Amniotic stem cell (primary cell): ENCODE measurements around the gene KRTAP10-10.
"Not testable (repeated sequence)": the region's sequence is repeated elsewhere in the genome, so short reads cannot be mapped to it uniquely, and the experiment has no call there.

ENCODE experiments used
- DNase-seq: peaks from one replicate; lab custom pipeline; 2025; lab: John Stamatoyannopoulos, UW

Gene KRTAP10-10

GRCh38 chr21:44626673-44627143, 10.4 kb upstream of the KRTAP10-10 start, which contains the start of gene KRTAP10-9:
KRTAP10-9 (plus strand) TSS chr21:44627093; CDS start chr21:44627172, 79 bp downstream.
- DNase-seq, result no peak

GRCh38 chr21:44627181-44627822, 9.9 kb upstream of the KRTAP10-10 start:
- DNase-seq, result not testable (repeated sequence)

- not testable (repeated sequence) for DNase-seq
These were observed 9.3 kb upstream of the KRTAP10-10 start for GRCh38 chr21:44627831-44628233.

- DNase-seq, result no peak
These were observed 8.3 kb upstream of the KRTAP10-10 start for GRCh38 chr21:44628707-44629391.

GRCh38 chr21:44630440-44630839, 6.7 kb upstream of the KRTAP10-10 start:
- no peak for DNase-seq

DNA sequence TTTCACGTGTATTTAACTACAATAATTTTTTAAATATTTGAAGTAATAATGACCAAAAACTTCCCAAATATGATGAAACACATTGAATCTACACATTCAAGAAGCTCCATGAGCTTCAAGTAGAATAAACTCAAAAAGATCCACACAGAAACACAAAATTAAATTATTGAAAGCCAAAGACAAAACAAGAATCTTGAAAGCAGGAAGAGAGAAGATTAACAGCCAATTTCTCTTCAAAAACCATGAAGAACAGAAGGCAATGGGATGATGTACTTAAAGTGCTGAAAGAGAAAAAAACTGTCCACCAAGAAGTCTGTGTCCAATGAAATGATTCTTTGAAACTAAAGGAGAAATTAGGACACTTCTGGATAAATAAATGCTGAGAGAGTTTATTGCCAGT, 5.1 kb upstream of the KRTAP10-10 start:
- no peak for DNase-seq

GRCh38 chr21:44636209-44637017, 743 bp upstream of the KRTAP10-10 start:
- DNase-seq, result no peak

GRCh38 chr21:44637851-44638348, 744 bp downstream of the KRTAP10-10 start:
- DNase-seq, result not testable (repeated sequence)

DNA sequence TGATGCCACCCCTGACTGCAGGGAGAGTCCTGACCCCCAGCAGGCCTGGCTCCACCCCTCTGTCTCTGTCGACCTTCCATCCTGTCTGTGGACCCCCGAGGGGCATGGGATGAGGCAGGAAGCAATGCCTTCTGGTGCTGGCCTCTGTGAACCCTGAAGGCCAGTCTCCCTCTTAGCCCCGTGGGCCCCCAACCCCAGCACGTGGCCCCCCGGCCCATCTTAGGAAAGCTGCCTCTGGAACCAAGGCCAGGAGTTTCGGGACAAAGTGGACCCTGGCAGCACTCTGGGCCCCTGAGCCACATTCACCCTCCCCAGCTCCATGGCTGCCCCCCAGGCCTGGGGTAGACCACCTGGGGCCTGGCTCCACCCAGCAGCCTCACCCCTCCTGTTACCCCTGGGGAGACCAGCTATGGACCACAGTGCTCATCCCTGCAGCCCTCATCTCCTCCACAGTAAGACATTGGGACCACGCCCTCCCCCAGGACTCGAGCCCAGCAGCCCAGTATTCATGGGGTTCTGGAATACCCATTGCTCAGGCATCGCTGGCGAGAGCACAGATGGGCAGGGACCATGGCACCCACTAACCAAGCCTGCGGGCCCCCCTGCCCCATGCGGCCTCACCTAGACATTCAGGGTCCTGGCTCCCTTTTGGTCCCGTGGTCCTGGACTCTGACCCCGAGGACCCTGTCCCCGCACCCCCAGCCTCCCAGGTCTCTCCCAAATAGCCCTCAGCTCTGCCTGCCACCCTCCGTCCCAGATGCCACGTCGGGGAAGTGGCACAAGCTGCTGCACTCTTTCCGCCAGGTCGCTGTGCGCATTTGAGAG, 1.6 kb downstream of the KRTAP10-10 start:
- not testable (repeated sequence) for DNase-seq

DNA sequence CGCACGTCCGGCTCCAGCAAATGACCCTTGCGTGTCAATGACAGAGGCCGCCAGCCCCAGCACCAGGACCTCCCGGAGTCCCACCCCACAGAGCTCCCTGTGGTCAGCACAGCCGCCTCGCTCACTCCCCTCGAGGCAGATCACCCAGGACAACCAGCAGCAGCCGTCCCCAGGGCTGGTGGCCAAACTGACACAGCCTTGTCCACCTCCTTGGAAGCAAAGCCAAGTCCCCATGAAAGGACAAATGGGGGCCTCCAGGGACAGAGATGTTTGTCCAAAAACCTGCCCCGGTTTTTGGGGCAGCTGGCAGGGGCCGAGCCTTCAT, 2.1 kb downstream of the KRTAP10-10 start:
- DNase-seq, result no peak

DNA sequence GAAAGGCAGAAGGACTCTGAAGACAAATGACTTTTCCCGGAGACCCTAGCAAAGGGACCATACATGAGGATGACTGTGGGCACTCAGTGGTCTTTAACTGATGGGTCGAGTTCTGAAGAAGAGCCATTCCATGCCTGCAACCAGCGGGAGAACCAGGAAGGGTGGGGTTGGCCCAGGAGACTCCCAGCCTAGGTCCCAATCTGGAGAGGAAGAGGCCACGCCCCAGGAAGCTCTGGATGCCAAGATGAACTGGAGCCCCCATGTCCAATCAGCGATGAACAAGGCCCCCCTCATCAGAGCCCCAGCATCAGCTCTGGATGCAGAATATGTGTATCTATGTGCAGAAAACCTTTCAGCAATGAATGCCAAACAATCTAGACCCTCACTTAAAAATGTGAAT, 3.6 kb downstream of the KRTAP10-10 start:
- no peak for DNase-seq

GRCh38 chr21:44643741-44644310, 6.7 kb downstream of the KRTAP10-10 start:
- DNase-seq, result no peak

GRCh38 chr21:44644878-44645277, 7.7 kb downstream of the KRTAP10-10 start:
- DNase-seq, result no peak

DNA sequence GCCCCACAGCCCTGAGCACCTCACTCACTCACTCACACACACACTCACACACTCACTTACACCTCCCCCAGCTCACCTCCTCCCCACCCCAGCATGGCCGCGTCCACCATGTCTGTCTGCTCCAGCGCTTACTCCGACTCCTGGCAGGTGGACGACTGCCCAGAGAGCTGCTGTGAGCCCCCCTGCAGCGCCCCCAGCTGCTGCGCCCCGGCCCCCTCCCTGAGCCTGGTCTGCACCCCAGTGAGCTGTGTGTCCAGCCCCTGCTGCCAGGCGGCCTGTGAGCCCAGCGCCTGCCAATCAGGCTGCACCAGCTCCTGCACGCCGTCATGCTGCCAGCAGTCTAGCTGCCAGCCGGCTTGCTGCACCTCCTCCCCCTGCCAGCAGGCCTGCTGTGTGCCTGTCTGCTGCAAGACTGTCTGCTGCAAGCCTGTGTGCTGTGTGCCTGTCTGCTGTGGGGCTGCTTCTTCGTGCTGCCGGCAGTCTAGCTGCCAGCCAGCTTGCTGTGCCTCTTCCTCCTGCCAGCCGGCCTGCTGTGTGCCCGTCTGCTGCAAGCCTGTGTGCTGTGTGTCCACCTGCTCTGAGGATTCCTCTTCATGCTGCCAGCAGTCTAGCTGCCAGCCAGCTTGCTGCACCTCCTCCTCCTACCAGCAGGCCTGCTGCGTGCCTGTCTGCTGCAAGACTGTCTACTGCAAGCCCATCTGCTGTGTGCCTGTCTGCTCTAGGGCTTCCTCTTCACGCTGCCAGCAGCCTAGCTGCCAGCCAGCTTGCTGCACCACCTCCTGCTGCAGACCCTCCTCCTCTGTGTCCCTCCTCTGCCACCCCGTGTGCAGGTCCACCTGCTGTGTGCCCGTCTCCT, 9.4 kb downstream of the KRTAP10-10 start, which contains the start of gene KRTAP10-11:
TSS of gene KRTAP10-11 (plus strand) at position 49 of the 856 bp plus-strand sequence. CDS start at position 94, 45 bp downstream.
- not testable (repeated sequence) for DNase-seq

DNA sequence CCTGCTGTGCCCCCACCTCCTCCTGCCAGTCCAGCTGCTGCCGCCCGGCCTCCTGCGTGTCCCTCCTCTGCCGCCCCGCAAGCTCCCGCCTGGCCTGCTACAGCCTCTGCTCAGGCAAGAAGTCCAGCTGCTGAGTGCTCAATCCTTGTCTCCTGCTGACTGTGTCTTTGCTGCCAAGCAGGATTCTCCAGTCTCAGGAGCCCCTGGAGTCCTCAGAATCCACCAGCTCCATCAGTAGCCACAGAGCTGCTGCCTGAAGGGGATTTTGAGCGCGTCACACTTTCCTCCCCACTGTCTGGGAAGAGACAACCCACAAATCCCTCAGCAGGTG, 10.0 kb downstream of the KRTAP10-10 start:
- DNase-seq, result no peak

- no peak for DNase-seq
These were observed 11.6 kb downstream of the KRTAP10-10 start for GRCh38 chr21:44648557-44649311.

- no peak for DNase-seq
These were observed 12.5 kb downstream of the KRTAP10-10 start for GRCh38 chr21:44649521-44650100.

GRCh38 chr21:44650265-44650972, 13.3 kb downstream of the KRTAP10-10 start:
- no peak for DNase-seq
